HepG2 (cell line): ENCODE data around the gene C1orf35. TPM values are rescaled to one million over a fixed set of nuclear protein-coding genes. Genes with fewer than 3 reads are reported as not detected.

Source experiments
- ATAC-seq: fragments of 200-7000 bp; cut with Tn5 transposase; 3 replicates; pipeline ENCODE4 v1.9.1; 2020; ENCODE audit warnings: mild to moderate bottlenecking, moderate library complexity
- BruUV-seq: library from RNA; stranded (reverse); fragments of 400-500 nt; replicated peaks from 2 replicates; lab custom pipeline; 2021; lab: Mats Ljungman, UMichigan
- CTCF ChIA-PET: fragments of 300-600 bp; formaldehyde crosslinking; extraction: SDS; loops from one replicate; lab custom pipeline; 2021; ENCODE audit warnings: low total read pairs, inconsistent platforms, low intra/inter-chr PET ratio; lab: Yijun Ruan, JAX
- POLR2A ChIA-PET: fragments of 350-600 bp; sonication (Branson Sonifier 250); formaldehyde crosslinking; loops from one replicate; lab custom pipeline; 2020; ENCODE audit warnings: antibody characterized with exemption, inconsistent platforms; lab: Yijun Ruan, JAX
- DNase-seq: peaks from one replicate; pipeline ENCODE4 v3.0.0-alpha.2; 2015; ENCODE audit warnings: low spot score
- FAIRE-seq: peaks from 3 replicates; lab custom pipeline; 2011; peaks lifted over from hg19 to GRCh38; lab: Jason Lieb, UNC
- H2AFZ ChIP-seq: one replicate; pipeline ENCODE4 v1.6.1; 2011; ENCODE audit warnings: low read length, inconsistent platforms
- H3K27ac ChIP-seq: fragments of 300-600 bp; 3 replicates; pipeline ENCODE4 v1.8.0; 2011; ENCODE audit warnings: mixed run types, mild to moderate bottlenecking, mixed read lengths, low read length, inconsistent platforms; ENCODE audit not compliant: insufficient read depth; ENCODE audit errors: extremely low read length
- H3K27me3 ChIP-seq, 2 experiments: fragments of 200-600 bp in 1 of 2; 2 replicates in 1 of 2; 3 replicates in 1 of 2; pipeline versions ENCODE4 v1.6.0 to v1.8.0; 2011; ENCODE audit warnings: low read length in 2 of 2, mild to moderate bottlenecking in 2 of 2, moderate library complexity in 2 of 2, inconsistent platforms in 1 of 2; ENCODE audit not compliant: insufficient read depth in 2 of 2, control insufficient read depth in 1 of 2
- H3K36me3 ChIP-seq, 2 experiments: fragments of 200-600 bp in 1 of 2; replicated peaks in 1 of 2; 2 replicates in 1 of 2; 3 replicates in 1 of 2; pipeline versions ENCODE4 v1.5.1 to v1.8.0; 2011; ENCODE audit warnings: low read length in 2 of 2, inconsistent platforms in 1 of 2; ENCODE audit not compliant: insufficient read depth in 2 of 2, control insufficient read depth in 1 of 2
- H3K4me1 ChIP-seq: 2 replicates; pipeline ENCODE4 v1.5.1; 2012; ENCODE audit warnings: low read length, inconsistent platforms; ENCODE audit not compliant: insufficient read depth
- H3K4me2 ChIP-seq: 2 replicates; pipeline ENCODE4 v1.6.0; 2011; ENCODE audit warnings: low read depth, low read length, inconsistent platforms
- H3K4me3 ChIP-seq, 3 experiments: fragments of 200-600 bp in 1 of 3; sonication (generic), shearing (Covaris generic) in 1 of 3; replicated peaks in 1 of 3; 2 replicates each; pipeline ENCODE4 v1.5.1; 2011 to 2016; ENCODE audit warnings: low read length in 3 of 3, inconsistent platforms in 2 of 3, low read depth in 2 of 3, mild to moderate bottlenecking in 2 of 3, control low read depth in 1 of 3, mixed read lengths in 1 of 3; ENCODE audit not compliant: insufficient read depth in 1 of 3
- H3K79me2 ChIP-seq: one replicate; pipeline ENCODE4 v1.6.1; 2011; ENCODE audit warnings: low read length, inconsistent platforms; ENCODE audit not compliant: insufficient read depth
- H3K9ac ChIP-seq: 2 replicates; pipeline ENCODE4 v1.6.0; 2011; ENCODE audit warnings: mild to moderate bottlenecking, low read depth, low read length, inconsistent platforms; ENCODE audit not compliant: insufficient read depth
- H3K9me3 ChIP-seq: 2 replicates; pipeline ENCODE4 v1.5.1; 2012; ENCODE audit warnings: mild to moderate bottlenecking, low read length
- H4K20me1 ChIP-seq: 2 replicates; pipeline ENCODE4 v1.6.0; 2011; ENCODE audit warnings: inconsistent platforms, mild to moderate bottlenecking, low read length, moderate library complexity; ENCODE audit not compliant: insufficient read depth
- BHLHE40 ChIP-seq: IDR thresholded peaks from 2 replicates; pipeline ENCODE4 v1.6.1; 2011; ENCODE audit warnings: low read length, improper control_type of control experiment
- CEBPB ChIP-seq: IDR thresholded peaks from 2 replicates; pipeline ENCODE4 v1.6.1; 2011; ENCODE audit warnings: low read depth, low read length, improper control_type of control experiment, borderline replicate concordance
- DPF2 ChIP-seq: sonication (generic); formaldehyde crosslinking; IDR thresholded peaks from 2 replicates; pipeline ENCODE4 v1.4.0; 2020; ENCODE audit warnings: mild to moderate bottlenecking, low read depth, missing genetic modification reagents, borderline replicate concordance
- HES4 ChIP-seq: sonication (generic); formaldehyde crosslinking; IDR thresholded peaks from 2 replicates; pipeline ENCODE4 v1.9.0; 2021; ENCODE audit warnings: mild to moderate bottlenecking, missing genetic modification reagents, borderline replicate concordance
- NR2F2 ChIP-seq: IDR thresholded peaks from 2 replicates; pipeline ENCODE4 v1.6.1; 2012; ENCODE audit warnings: low read depth, inconsistent platforms, borderline replicate concordance
- PITX1 ChIP-seq: sonication (generic); formaldehyde crosslinking; IDR thresholded peaks from 2 replicates; pipeline ENCODE4 v1.5.1; 2020; ENCODE audit warnings: mild to moderate bottlenecking, missing genetic modification reagents
- RAD21 ChIP-seq: fragments of 450-650 bp; formaldehyde crosslinking; IDR thresholded peaks from 2 replicates; pipeline ENCODE4 v1.5.0; 2020; ENCODE audit warnings: mild to moderate bottlenecking
- RFXANK ChIP-seq: IDR thresholded peaks from 2 replicates; pipeline ENCODE4 v1.6.1; 2016
- ZNF160 ChIP-seq: sonication (generic); formaldehyde crosslinking; IDR thresholded peaks from 2 replicates; pipeline ENCODE4 v1.8.0; 2022; ENCODE audit warnings: mild to moderate bottlenecking, inconsistent platforms, missing genetic modification reagents
- ZNF230 ChIP-seq: sonication (generic); formaldehyde crosslinking; IDR thresholded peaks from 2 replicates; pipeline ENCODE4 v1.4.0; 2020; ENCODE audit warnings: mild to moderate bottlenecking, missing genetic modification reagents
- ZNF343 ChIP-seq: sonication (generic); formaldehyde crosslinking; IDR thresholded peaks from 2 replicates; pipeline ENCODE4 v1.4.0; 2020; ENCODE audit warnings: mild to moderate bottlenecking, missing genetic modification reagents
- WGBS: methylation state at CpG from one replicate; pipeline ENCODE4 v1.1.6; 2017; ENCODE audit warnings: low lambda C conversion rate; 5-methylcytosine and 5-hydroxymethylcytosine counted together
- in situ Hi-C: cut with HindIII; loops from 2 replicates; pipeline ENCODE4 v1.10.0; 2017; ENCODE audit warnings: low pct_unique_long_range_greater_than_20kb; ENCODE audit not compliant: extremely low pct_ligation_motif_present
- intact Hi-C: fragments of 100-400 bp; cut with micrococcal nuclease; formaldehyde crosslinking; loops from one replicate; pipeline ENCODE4 v1.10.0; 2022; ENCODE audit not compliant: unreplicated experiment
- polyA plus RNA-seq, 8 experiments: library from polyadenylated mRNA; depleted of rRNA in 3 of 8; stranded (reverse) in 7 of 8; unstranded in 1 of 8; fragments of >200 nt; fragmentation: Illumina TruSeq in 4 of 8; extraction: Trizol in 4 of 8; gene quantifications; 2 replicates each; pipeline versions ENCODE4 v1.2.1 to v1.2.3, GENCODE V29; 2011 to 2016; ENCODE audit warnings: low read depth in 4 of 8, missing spikeins in 1 of 8, mixed read lengths in 1 of 8; ENCODE audit not compliant: insufficient read depth in 1 of 8
- total RNA-seq, 5 experiments: library from RNA; depleted of rRNA; stranded (reverse); fragments of >200 nt; fragmentation: Illumina TruSeq; extraction: Trizol; gene quantifications; 2 replicates each; pipeline ENCODE4 v1.2.3, GENCODE V29; 2016; ENCODE audit warnings: low read depth in 1 of 5
- TF ChIP-seq, protein P1 (sequence below): IDR thresholded peaks from 2 replicates; pipeline ENCODE4 v1.6.1; 2016; ENCODE audit warnings: low read depth
- TF ChIP-seq, protein P2 (sequence below): sonication (generic); formaldehyde crosslinking; IDR thresholded peaks from 2 replicates; pipeline ENCODE4 v1.5.0; 2020; ENCODE audit warnings: missing genetic modification reagents, mild to moderate bottlenecking, borderline replicate concordance
- TF ChIP-seq, protein P3 (sequence below): sonication (generic); formaldehyde crosslinking; conservative IDR thresholded peaks from 2 replicates; pipeline ENCODE4 v1.4.0; 2020; ENCODE audit warnings: missing genetic modification reagents

Gene C1orf35
- total and polyA plus RNA-seq, 2 of the 13 experiments (the other 11 are each of a cell fraction or from before 2014, with no cell fraction given): 8.1 to 19.3 TPM

DNA sequence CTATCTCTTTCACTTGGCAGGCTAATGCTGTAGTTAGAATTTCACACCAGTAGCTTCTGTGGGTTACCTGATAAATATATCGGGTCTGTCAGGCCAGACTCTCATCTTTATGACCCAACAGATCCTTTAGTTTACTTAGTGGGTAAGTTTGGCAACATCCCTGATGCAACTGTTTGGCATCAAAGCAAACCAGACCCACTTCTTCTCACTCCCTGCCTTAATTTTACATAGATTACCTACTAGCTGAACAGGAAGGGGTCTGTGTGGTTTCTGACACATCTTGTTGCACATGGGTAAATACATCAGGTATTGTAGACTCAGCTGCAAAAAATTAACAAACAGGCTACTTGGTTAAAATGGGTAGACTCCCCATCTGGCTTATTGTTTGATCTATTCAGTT is 33.8 kb upstream of the C1orf35 start (continued):
- TF ChIP-seq, protein P1, sequence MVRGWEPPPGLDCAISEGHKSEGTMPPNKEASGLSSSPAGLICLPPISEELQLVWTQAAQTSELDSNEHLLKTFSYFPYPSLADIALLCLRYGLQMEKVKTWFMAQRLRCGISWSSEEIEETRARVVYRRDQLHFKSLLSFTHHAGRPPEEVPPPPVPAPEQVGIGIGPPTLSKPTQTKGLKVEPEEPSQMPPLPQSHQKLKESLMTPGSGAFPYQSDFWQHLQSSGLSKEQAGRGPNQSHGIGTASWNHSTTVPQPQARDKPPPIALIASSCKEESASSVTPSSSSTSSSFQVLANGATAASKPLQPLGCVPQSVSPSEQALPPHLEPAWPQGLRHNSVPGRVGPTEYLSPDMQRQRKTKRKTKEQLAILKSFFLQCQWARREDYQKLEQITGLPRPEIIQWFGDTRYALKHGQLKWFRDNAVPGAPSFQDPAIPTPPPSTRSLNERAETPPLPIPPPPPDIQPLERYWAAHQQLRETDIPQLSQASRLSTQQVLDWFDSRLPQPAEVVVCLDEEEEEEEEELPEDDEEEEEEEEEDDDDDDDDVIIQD (CRISPR knock-in tag): no peak
- TF ChIP-seq ZNF160 (no peak), CEBPB (peak; percentile 62; the same call in 1 of the 2 replicates), DPF2 (CRISPR knock-in tag) (no peak), BHLHE40 (0 out of 2 replicates have a peak, but pooled peaks have one; percentile 14), ZNF343 (CRISPR knock-in tag) (no peak), ZNF230 (CRISPR knock-in tag) (no peak), NR2F2 (no peak), HES4 (CRISPR knock-in tag) (no peak)
- TF ChIP-seq, protein P2, sequence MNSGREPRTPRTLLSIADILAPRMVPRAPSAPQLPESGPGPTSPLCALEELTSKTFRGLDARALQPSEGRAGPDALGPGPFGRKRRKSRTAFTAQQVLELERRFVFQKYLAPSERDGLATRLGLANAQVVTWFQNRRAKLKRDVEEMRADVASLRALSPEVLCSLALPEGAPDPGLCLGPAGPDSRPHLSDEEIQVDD (CRISPR knock-in tag): no peak

DNA sequence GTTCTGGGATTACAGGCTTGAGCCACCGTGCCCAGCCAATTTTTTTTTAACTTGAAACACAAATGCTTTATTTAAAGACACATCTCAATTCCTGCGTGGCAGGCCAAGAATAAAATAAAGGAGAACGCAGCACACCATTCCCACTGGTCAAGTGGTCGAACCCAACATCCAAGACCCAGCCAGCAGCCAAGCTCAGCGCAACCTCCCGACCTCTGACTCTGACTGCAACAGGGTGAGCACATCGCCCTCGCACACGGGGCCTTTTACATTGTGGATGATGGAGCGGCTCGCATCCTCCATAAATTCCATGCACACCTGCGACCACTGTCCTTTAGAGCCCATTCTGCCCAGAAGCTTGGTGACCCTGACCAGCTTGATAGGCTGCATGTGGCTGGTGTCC is 31.5 kb upstream of the C1orf35 start:
- in situ Hi-C loops: no loop called here
- POLR2A ChIA-PET: interaction anchor here (1.1 kb wide), 1 partner anchor 31 kb away, joined by 3 read pairs; the partner anchor contains the start of gene IBA57
- CTCF ChIA-PET: no interaction called here

More for the DNA sequence above, 31.5 kb upstream of the C1orf35 start:
- no peaks in the 10 kb centered on the region for H4K20me1 ChIP-seq
- intact Hi-C loops: no loop called here
- no peak overlapping the region for H3K4me3 ChIP-seq
- peaks cover 9% of the 10 kb centered on the region for H3K4me1 ChIP-seq
- TF ChIP-seq RAD21 (CRISPR knock-in tag) (no peak), PITX1 (CRISPR knock-in tag) (no peak), RFXANK (CRISPR knock-in tag) (no peak)
- TF ChIP-seq, protein P3, sequence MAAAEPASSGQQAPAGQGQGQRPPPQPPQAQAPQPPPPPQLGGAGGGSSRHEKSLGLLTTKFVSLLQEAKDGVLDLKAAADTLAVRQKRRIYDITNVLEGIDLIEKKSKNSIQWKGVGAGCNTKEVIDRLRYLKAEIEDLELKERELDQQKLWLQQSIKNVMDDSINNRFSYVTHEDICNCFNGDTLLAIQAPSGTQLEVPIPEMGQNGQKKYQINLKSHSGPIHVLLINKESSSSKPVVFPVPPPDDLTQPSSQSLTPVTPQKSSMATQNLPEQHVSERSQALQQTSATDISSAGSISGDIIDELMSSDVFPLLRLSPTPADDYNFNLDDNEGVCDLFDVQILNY: no peak
- peaks cover 0 to 8% of the 10 kb centered on the region in 2 experiments; a peak in 2 of 5 replicates for H3K27me3 ChIP-seq
- WGBS: 34% methylated on average over 11 of the region's 12 CpGs
- H3K79me2 ChIP-seq: no peaks in the 10 kb centered on the region
- ATAC-seq (no peak), FAIRE-seq (no peak), DNase-seq (no peak)
- H3K27ac ChIP-seq: no peak overlapping the region
- no peaks in the 10 kb centered on the region for H3K36me3 ChIP-seq
- BruUV-seq: no TSS peak
- H3K4me2 ChIP-seq: no peak overlapping the region
- no peak overlapping the region for H2AFZ ChIP-seq
- no peak overlapping the region for H3K9ac ChIP-seq
- H3K9me3 ChIP-seq: no peaks in the 10 kb centered on the region
